Memory B cell (primary cell): ENCODE data around the gene TUBA1C.
"Not testable (repeated sequence)": the region's sequence is repeated elsewhere in the genome, so short reads cannot be mapped to it uniquely, and the experiment has no call there.

Source experiments
- ATAC-seq: fragments of 150-1000 bp; cut with Tn5 transposase; 2 replicates; pipeline ENCODE4 v1.10.0; 2021; ENCODE audit warnings: low read depth, mild to moderate bottlenecking, moderate library complexity
- DNase-seq, 2 donors: peaks; one replicate each; pipeline ENCODE4 v3.0.0; 2022; ENCODE audit warnings: low spot score in 2 of 2
- H3K27ac Mint-ChIP-seq: one replicate; pipeline ENCODE4 v1.8.0; 2022; ENCODE audit warnings: mild to moderate bottlenecking, moderate library complexity, mixed read lengths
- H3K27me3 Mint-ChIP-seq: one replicate; pipeline ENCODE4 v1.8.0; 2022; ENCODE audit warnings: mixed read lengths
- H3K36me3 Mint-ChIP-seq: one replicate; pipeline ENCODE4 v1.8.0; 2022; ENCODE audit warnings: mild to moderate bottlenecking, mixed read lengths
- H3K4me1 Mint-ChIP-seq: one replicate; pipeline ENCODE4 v1.8.0; 2022; ENCODE audit warnings: mixed read lengths
- H3K4me3 Mint-ChIP-seq: one replicate; pipeline ENCODE4 v1.8.0; 2022; ENCODE audit warnings: mild to moderate bottlenecking, moderate library complexity, mixed read lengths
- H3K9me3 Mint-ChIP-seq: one replicate; pipeline ENCODE4 v1.8.0; 2022; ENCODE audit warnings: mixed read lengths

TUBA1C gene

DNA sequence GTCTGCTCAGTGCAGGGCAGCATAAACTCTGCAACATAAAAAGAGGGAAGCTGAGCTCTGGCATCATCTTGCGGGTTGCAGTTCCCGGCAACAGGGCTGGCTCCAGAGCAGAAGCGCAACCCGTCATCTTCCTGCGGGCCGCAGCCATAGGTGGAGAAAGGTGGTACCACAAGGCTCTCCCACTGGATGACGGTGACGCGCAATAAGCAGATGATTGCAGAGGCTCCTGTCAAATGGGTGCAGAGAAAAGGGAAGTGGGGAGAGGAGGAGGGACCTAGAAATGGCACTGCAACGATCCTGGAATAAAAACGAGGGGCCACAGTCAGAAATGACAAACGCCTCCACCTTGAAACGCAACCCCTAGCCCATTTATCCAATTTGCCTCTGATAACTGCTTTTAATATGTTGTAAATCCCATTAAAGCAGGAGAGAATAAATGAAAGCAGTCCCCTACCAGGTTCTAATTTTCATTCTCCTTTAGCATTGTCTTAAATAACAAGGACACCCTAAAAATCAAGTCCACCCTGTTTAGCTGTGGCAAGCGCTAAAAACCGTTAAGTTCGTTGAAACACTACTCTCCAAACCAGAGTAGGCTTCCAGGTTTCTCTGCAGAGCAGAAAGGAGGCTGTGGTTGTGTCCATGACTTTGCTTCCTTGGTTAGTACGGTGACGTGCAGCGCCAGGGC lies 30.9 kb upstream of the TUBA1C start:
- Mint-ChIP-seq H3K4me3 (peak overlapping the region; percentile 86), H3K9me3 (no peaks in the 10 kb centered on the region), H3K27ac (peak overlapping the region; percentile 91), H3K4me1 (peaks cover 7% of the 10 kb centered on the region), H3K27me3 (no peaks in the 10 kb centered on the region), H3K36me3 (no peaks in the 10 kb centered on the region)
- ATAC-seq = peak; percentile 16
- peak; percentile 3 to 16 for DNase-seq

- ATAC-seq (no peak), DNase-seq (no peak)
- Mint-ChIP-seq H3K36me3 (no peaks in the 10 kb centered on the region), H3K4me1 (peaks cover 7% of the 10 kb centered on the region), H3K4me3 (no peak overlapping the region), H3K27ac (no peak overlapping the region), H3K27me3 (peaks cover 2% of the 10 kb centered on the region), H3K9me3 (no peaks in the 10 kb centered on the region)
Observed at GRCh38 chr12:49236423-49236822, 28.5 kb upstream of the TUBA1C start.

- DNase-seq (no peak), ATAC-seq (no peak)
- Mint-ChIP-seq H3K4me1 (no peaks in the 10 kb centered on the region), H3K4me3 (no peak overlapping the region), H3K36me3 (no peaks in the 10 kb centered on the region), H3K27me3 (peaks cover 2% of the 10 kb centered on the region), H3K27ac (no peak overlapping the region), H3K9me3 (no peaks in the 10 kb centered on the region)
Observed at GRCh38 chr12:49243631-49244030, 21.3 kb upstream of the TUBA1C start.

GRCh38 chr12:49244176-49244575 lies 20.7 kb upstream of the TUBA1C start:
- Mint-ChIP-seq H3K36me3 (no peaks in the 10 kb centered on the region), H3K27ac (no peak overlapping the region), H3K4me1 (no peaks in the 10 kb centered on the region), H3K4me3 (no peak overlapping the region), H3K27me3 (peaks cover 2% of the 10 kb centered on the region), H3K9me3 (no peaks in the 10 kb centered on the region)
- no peak for DNase-seq
- ATAC-seq = no peak

GRCh38 chr12:49251357-49251756 lies 13.5 kb upstream of the TUBA1C start:
- H3K9me3 Mint-ChIP-seq = no peaks in the 10 kb centered on the region
- no peaks in the 10 kb centered on the region for H3K27me3 Mint-ChIP-seq
- no peaks in the 10 kb centered on the region for H3K4me1 Mint-ChIP-seq
- no peak overlapping the region for H3K27ac Mint-ChIP-seq
- H3K4me3 Mint-ChIP-seq = no peak overlapping the region
- DNase-seq (no peak), ATAC-seq (no peak)
- no peaks in the 10 kb centered on the region for H3K36me3 Mint-ChIP-seq

DNA sequence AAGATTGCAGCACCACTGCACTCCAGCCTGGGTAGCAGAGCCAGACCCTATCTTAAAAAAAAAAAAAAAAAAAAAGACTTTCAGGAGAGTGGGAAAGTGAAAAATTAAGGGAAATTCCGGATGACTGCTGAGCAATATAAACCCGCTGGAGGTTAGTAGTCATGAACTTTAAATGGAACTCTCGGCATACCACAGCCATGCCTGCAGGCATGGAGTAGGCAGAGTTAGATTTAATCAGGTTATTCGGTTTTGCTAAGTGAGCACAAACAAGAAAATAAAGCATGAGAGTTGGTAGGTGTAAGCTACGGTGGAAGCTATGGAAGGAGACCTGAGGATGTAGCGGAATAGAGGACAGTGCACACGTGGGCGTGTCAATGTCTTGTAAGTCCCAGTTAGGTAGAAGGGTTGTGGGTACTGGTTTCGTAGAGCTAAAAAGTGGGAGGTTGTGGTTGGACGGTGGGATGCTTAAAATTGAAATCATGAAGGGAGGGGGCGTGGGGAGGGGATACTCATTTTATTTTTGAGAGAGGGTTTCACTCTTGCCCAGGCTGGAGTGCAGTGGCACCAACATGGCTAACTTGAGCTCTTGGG lies 11.8 kb upstream of the TUBA1C start:
- no peak for DNase-seq
- no peak overlapping the region for H3K4me3 Mint-ChIP-seq
- H3K27ac Mint-ChIP-seq = no peak overlapping the region
- H3K36me3 Mint-ChIP-seq = no peaks in the 10 kb centered on the region
- H3K4me1 Mint-ChIP-seq = no peaks in the 10 kb centered on the region
- H3K27me3 Mint-ChIP-seq = no peaks in the 10 kb centered on the region
- H3K9me3 Mint-ChIP-seq = no peaks in the 10 kb centered on the region
- ATAC-seq = no peak

- not testable (repeated sequence) for H3K9me3 Mint-ChIP-seq, H3K36me3 Mint-ChIP-seq, DNase-seq, H3K4me1 Mint-ChIP-seq, H3K4me3 Mint-ChIP-seq, H3K27ac Mint-ChIP-seq, H3K27me3 Mint-ChIP-seq, ATAC-seq
Observed at GRCh38 chr12:49255456-49255855, 9.4 kb upstream of the TUBA1C start.

DNA sequence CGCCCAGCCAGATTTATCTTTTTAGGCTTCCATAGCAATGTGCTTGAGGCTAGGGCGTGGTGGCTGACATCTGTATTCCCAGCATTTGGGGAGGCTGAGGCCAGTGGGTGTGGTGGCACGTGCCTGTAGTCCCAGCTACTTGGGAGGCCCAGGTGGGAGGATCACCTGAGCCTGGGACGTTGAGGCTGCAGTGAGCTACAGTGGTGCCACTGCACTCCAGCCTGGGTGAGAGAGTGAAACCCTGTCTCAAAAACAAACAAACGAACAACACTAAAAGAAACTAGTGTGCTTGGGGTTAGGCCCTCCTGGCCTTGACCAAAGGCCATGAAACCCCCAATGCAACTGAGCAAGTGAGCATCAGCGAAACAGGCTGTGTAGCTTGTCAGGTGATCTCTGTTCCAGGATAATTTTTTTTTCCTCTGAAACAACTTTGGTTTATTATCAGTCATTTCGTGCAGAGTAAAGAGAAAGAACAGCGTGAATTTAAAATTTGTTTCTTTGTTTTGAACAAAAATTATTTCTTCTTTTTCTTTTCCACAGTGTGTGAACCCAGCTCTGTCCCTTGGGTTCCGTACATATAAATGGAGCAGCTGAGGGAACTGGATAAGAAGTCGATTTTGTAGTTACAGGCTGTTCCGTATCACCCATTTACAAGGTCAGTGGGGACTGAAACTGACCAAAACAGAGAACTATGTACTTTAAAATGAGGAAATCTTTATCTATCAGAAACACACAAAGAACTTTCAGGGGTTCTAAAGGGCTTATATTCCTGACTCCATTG lies 8.8 kb upstream of the TUBA1C start:
- Mint-ChIP-seq H3K27ac (no peak overlapping the region), H3K27me3 (no peaks in the 10 kb centered on the region), H3K4me3 (no peak overlapping the region), H3K36me3 (no peaks in the 10 kb centered on the region), H3K9me3 (no peaks in the 10 kb centered on the region), H3K4me1 (no peaks in the 10 kb centered on the region)
- DNase-seq (no peak), ATAC-seq (no peak)

GRCh38 chr12:49257508-49258184 lies 7.2 kb upstream of the TUBA1C start:
- DNase-seq, H3K4me1 Mint-ChIP-seq, H3K4me3 Mint-ChIP-seq, H3K36me3 Mint-ChIP-seq, H3K27ac Mint-ChIP-seq, H3K27me3 Mint-ChIP-seq, ATAC-seq, H3K9me3 Mint-ChIP-seq: not testable (repeated sequence)

DNA sequence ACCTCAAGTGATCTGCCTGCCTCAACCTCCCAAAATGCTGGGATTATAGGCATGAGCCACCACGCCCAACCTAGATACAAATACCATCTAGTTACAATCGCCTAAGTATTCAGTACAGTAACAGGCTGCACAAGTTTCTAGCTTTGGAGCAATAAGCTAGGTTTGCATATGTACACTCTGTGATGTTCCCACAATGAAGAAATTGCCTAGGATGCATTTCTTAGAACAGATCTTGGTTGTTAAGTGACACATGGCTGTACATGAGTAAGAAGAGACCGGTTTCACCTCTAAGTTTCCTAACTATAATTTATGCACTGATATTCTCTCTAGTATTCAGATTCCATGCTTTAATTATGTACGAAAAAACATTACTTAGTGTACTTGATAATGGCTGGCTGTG lies 5.4 kb upstream of the TUBA1C start:
- Mint-ChIP-seq H3K9me3 (no peaks in the 10 kb centered on the region), H3K4me1 (peaks cover 6% of the 10 kb centered on the region), H3K4me3 (no peak overlapping the region), H3K36me3 (no peaks in the 10 kb centered on the region), H3K27ac (no peak overlapping the region), H3K27me3 (no peaks in the 10 kb centered on the region)
- no peak for DNase-seq
- no peak for ATAC-seq

DNA sequence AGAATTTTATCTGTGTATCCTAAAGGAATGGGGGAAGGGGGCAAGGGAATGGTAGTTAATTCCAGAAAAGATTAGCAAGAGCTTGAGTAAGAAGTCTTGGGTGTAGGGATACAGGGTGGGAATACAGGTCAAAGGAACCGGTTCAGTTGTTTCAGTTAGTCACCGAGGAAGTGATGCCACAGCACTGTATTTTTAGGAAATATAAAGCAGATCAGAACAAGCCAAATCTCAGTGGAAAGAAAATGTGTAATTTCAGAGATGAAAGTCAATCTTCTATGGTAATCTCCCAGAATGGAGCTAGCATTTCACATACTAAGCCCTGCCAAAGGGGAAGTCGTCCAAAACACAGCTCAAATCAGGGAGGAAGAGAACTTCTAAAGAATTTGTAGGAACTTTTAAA lies 4.7 kb upstream of the TUBA1C start:
- H3K27ac Mint-ChIP-seq = no peak overlapping the region
- no peaks in the 10 kb centered on the region for H3K36me3 Mint-ChIP-seq
- H3K4me3 Mint-ChIP-seq = no peak overlapping the region
- H3K27me3 Mint-ChIP-seq = no peaks in the 10 kb centered on the region
- no peak for ATAC-seq
- no peaks in the 10 kb centered on the region for H3K9me3 Mint-ChIP-seq
- peaks cover 6% of the 10 kb centered on the region for H3K4me1 Mint-ChIP-seq
- no peak for DNase-seq

DNA sequence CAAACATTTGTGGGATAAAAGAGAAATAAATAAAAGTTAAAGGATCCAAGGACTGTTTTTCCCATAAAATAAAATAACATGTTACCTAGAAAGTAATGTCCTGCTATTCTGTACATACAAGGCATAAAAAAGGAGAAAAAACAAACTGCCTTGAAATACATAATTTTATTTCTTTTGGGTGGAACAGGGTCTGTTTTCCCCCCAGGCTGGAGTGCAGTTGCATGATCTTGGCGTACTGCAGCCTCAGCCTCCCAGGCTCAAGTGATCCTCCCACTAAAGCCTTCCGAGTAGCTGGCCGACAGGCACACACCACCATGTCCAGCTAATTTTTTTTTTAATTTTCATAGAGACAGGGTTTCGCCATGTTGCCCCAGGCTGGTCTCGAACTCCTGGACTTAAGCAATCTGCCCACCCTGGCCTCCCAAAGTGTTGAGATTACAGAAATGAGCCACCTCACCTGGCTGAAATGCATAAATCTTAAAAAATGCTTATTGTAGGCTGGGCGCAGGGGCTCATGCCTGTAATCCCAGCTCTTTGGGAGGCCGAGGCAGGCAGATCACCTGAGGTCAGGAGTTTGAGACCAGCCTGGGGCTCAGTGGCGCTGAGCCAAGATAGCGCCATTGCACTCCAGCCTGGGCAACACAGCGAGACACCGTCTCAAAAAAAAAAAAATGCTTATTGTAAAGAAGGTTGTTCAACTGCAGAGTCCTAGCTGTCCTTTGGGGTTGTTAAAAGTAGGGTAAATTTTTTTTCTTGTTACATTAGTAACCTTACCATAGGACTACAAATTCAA lies 4.1 kb upstream of the TUBA1C start:
- Mint-ChIP-seq H3K4me3 (no peak overlapping the region), H3K4me1 (peaks cover 9% of the 10 kb centered on the region)

GRCh38 chr12:49261721-49262120 lies 3.2 kb upstream of the TUBA1C start:
- Mint-ChIP-seq H3K36me3 (no peaks in the 10 kb centered on the region), H3K27me3 (no peaks in the 10 kb centered on the region), H3K9me3 (no peaks in the 10 kb centered on the region), H3K4me3 (no peak overlapping the region), H3K27ac (no peak overlapping the region), H3K4me1 (peaks cover 9% of the 10 kb centered on the region)
- DNase-seq (no peak), ATAC-seq (no peak)

More for the DNA sequence above, 4.1 kb upstream of the TUBA1C start:
- no peaks in the 10 kb centered on the region for H3K36me3 Mint-ChIP-seq
- no peak overlapping the region for H3K27ac Mint-ChIP-seq
- no peaks in the 10 kb centered on the region for H3K27me3 Mint-ChIP-seq
- H3K9me3 Mint-ChIP-seq = no peaks in the 10 kb centered on the region
- ATAC-seq (no peak), DNase-seq (no peak)
